Ramos (cell line): ENCODE data around the gene MYDGF.

Experiments
- in situ Hi-C: fragments of 300-500 bp; cut with MboI; formaldehyde crosslinking; loops from one replicate; pipeline ENCODE4 v1.14.3; 2022; ENCODE audit warnings: low sequenced_read_pairs; ENCODE audit not compliant: unreplicated experiment

Gene MYDGF

DNA sequence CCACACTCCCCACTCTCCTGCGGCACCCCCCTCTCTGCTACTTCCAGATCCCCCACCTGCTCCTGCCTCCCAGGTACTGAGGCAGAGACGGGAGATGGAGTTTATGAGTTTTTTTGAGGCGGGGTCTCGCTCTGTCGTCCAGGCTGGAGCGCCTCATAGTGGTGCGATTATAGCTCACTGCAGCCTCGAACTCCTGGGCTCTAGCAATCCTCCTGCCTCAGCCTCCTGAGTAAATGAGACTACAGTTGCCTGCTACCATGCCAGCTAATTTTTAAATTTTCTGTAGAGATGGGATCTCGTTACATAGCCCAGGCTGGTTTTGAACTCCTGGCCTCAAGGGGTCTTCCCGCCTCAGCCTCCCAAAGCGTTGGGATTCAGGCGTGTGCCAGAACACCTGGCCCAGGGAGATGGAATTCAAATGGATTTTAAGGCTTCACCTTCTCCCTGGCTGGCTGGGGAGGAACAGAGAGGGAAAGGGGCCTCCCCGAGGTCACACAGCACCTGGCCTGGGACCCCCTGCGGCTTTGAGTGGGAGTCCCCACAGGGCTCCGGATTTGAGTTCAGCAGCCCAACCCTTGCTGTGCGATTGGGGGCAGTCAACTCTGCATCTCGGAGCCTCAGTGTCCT, 50.4 kb downstream of the MYDGF start:
- in situ Hi-C loops = no loop called here

GRCh38 chr19:4618019-4618418, 52.1 kb downstream of the MYDGF start:
- in situ Hi-C loops = no loop called here

GRCh38 chr19:4613254-4613751, 56.8 kb downstream of the MYDGF start:
- in situ Hi-C loops = no loop called here

GRCh38 chr19:4609878-4610511, 60.1 kb downstream of the MYDGF start:
- in situ Hi-C loops = no loop called here
